SK-N-SH (cell line): ENCODE data around the gene PWWP2B. TPM values are rescaled to one million over a fixed set of nuclear protein-coding genes. Genes with fewer than 3 reads are reported as not detected.

Experiments used
- CTCF ChIA-PET: fragments of 300-600, 350-600 bp; formaldehyde crosslinking; extraction: SDS; loops from one replicate; lab custom pipeline; 2021; lab: Yijun Ruan, JAX
- POLR2A ChIA-PET: fragments of 350-600 bp; sonication (Branson Sonifier 250); formaldehyde crosslinking; extraction: SDS; loops from one replicate; lab custom pipeline; 2020; ENCODE audit warnings: antibody characterized with exemption, inconsistent platforms; lab: Yijun Ruan, JAX
- DNase-seq: peaks from one replicate; pipeline ENCODE4 v3.0.0; 2012
- H2AFZ ChIP-seq: fragments of 200-600 bp; sonication (generic); 2 replicates; pipeline ENCODE4 v1.8.1; 2016; ENCODE audit warnings: antibody characterized with exemption, mild to moderate bottlenecking, low read depth
- H3F3A ChIP-seq: fragments of 200-600 bp; sonication (generic); replicated peaks from 2 replicates; pipeline ENCODE3; 2016; ENCODE audit warnings: antibody characterized with exemption, mild to moderate bottlenecking; ENCODE audit not compliant: insufficient read depth
- H3K27ac ChIP-seq, 2 experiments: fragments of 200-500 bp in 1 of 2; fragments of 200-600 bp in 1 of 2; sonication (Bioruptor generic) in 1 of 2; sonication (generic), shearing (Covaris generic) in 1 of 2; 2 replicates each; pipeline versions ENCODE4 v1.5.1 to v1.6.1; 2014 to 2016; ENCODE audit warnings: low read depth in 2 of 2, inconsistent platforms in 1 of 2, low read length in 1 of 2, mild to moderate bottlenecking in 1 of 2, mixed read lengths in 1 of 2
- H3K27me3 ChIP-seq: fragments of 200-600 bp; sonication (generic), shearing (Covaris generic); 2 replicates; pipeline ENCODE4 v1.6.1; 2016; ENCODE audit warnings: mixed run types; ENCODE audit not compliant: insufficient read depth
- H3K36me3 ChIP-seq, 2 experiments: fragments of 200-500 bp in 1 of 2; fragments of 200-600 bp in 1 of 2; sonication (Bioruptor generic) in 1 of 2; sonication (generic) in 1 of 2; replicated peaks in 1 of 2; 2 replicates each; pipeline versions ENCODE3 to v1.5.1; 2014 to 2016; ENCODE audit warnings: low read length in 1 of 2, mild to moderate bottlenecking in 1 of 2; ENCODE audit not compliant: insufficient read depth in 2 of 2, control insufficient read depth in 1 of 2
- H3K4me1 ChIP-seq, 2 experiments: fragments of 200-500 bp in 1 of 2; fragments of 200-600 bp in 1 of 2; sonication (Bioruptor generic) in 1 of 2; sonication (generic), shearing (Covaris generic) in 1 of 2; 2 replicates each; pipeline versions ENCODE4 v1.5.1 to v1.6.1; 2014 to 2016; ENCODE audit warnings: low read depth in 1 of 2, low read length in 1 of 2, mixed run types in 1 of 2; ENCODE audit not compliant: insufficient read depth in 2 of 2, control insufficient read depth in 1 of 2
- H3K4me2 ChIP-seq: fragments of 200-600 bp; sonication (generic), shearing (Covaris generic); 2 replicates; pipeline ENCODE4 v1.6.1; 2017; ENCODE audit warnings: mixed run types
- H3K4me3 ChIP-seq, 2 experiments: fragments of 200-500 bp in 1 of 2; fragments of 200-600 bp in 1 of 2; sonication (Bioruptor generic) in 1 of 2; sonication (generic), shearing (Covaris generic) in 1 of 2; 2 replicates each; pipeline versions ENCODE4 v1.5.1 to v1.8.1; 2014 to 2016; ENCODE audit warnings: low read depth in 2 of 2, inconsistent platforms in 1 of 2, low read length in 1 of 2, mild to moderate bottlenecking in 1 of 2, mixed read lengths in 1 of 2, moderate library complexity in 1 of 2
- H3K79me2 ChIP-seq: fragments of 200-600 bp; sonication (generic); 2 replicates; pipeline ENCODE4 v1.8.1; 2017; ENCODE audit warnings: mild to moderate bottlenecking; ENCODE audit not compliant: insufficient read depth
- H3K9ac ChIP-seq: fragments of 200-600 bp; sonication (generic); 2 replicates; pipeline ENCODE4 v1.6.1; 2017; ENCODE audit warnings: mixed run types
- H3K9me2 ChIP-seq: fragments of 200-600 bp; sonication (generic); 2 replicates; pipeline ENCODE4 v1.6.1; 2017; ENCODE audit warnings: mixed run types
- H3K9me3 ChIP-seq: fragments of 200-600 bp; sonication (generic); 2 replicates; pipeline ENCODE4 v1.6.1; 2017; ENCODE audit warnings: mixed run types, mild to moderate bottlenecking, moderate library complexity
- H4K20me1 ChIP-seq: fragments of 200-600 bp; sonication (generic); 2 replicates; pipeline ENCODE4 v1.6.1; 2017; ENCODE audit warnings: mild to moderate bottlenecking, mixed run types; ENCODE audit not compliant: insufficient read depth
- FOSL2 ChIP-seq: IDR thresholded peaks from 2 replicates; pipeline ENCODE4 v1.4.0; 2012; ENCODE audit warnings: low read depth, mild to moderate bottlenecking, moderate library complexity, borderline replicate concordance
- GABPA ChIP-seq: IDR thresholded peaks from 2 replicates; pipeline ENCODE4 v1.4.0; 2012; ENCODE audit warnings: low read depth, mild to moderate bottlenecking
- GATA2 ChIP-seq: sonication (generic); formaldehyde crosslinking; IDR thresholded peaks from 2 replicates; pipeline ENCODE4 v1.5.0; 2020; ENCODE audit warnings: mild to moderate bottlenecking, missing genetic modification reagents
- JUND ChIP-seq: IDR thresholded peaks from 2 replicates; pipeline ENCODE4 v1.4.0; 2012
- MEF2A ChIP-seq: IDR thresholded peaks from 2 replicates; pipeline ENCODE4 v1.4.0; 2012; ENCODE audit warnings: low read depth, borderline replicate concordance
- NFIC ChIP-seq: IDR thresholded peaks from 2 replicates; pipeline ENCODE4 v1.4.0; 2012; ENCODE audit warnings: borderline replicate concordance
- NRF1 ChIP-seq: IDR thresholded peaks from 2 replicates; pipeline ENCODE4 v1.6.1; 2012; ENCODE audit warnings: low read depth, mild to moderate bottlenecking, low read length
- POLR2AphosphoS5 ChIP-seq: IDR thresholded peaks from 2 replicates; pipeline ENCODE4 v1.6.1; 2012; ENCODE audit warnings: low read depth, low read length
- RCOR1 ChIP-seq: fragments of 150-350 bp; IDR thresholded peaks from 2 replicates; pipeline ENCODE4 v1.6.1; 2017; ENCODE audit warnings: antibody characterized with exemption, low read length
- SIN3A ChIP-seq: IDR thresholded peaks from 2 replicates; pipeline ENCODE4 v1.6.1; 2012; ENCODE audit warnings: low read depth, mild to moderate bottlenecking, low read length, moderate library complexity, borderline replicate concordance
- TCF12 ChIP-seq: IDR thresholded peaks from 2 replicates; pipeline ENCODE4 v1.4.0; 2012
- WGBS: methylation state at CpG from one replicate; pipeline ENCODE4 v1.1.6; 2017; ENCODE audit warnings: low lambda C conversion rate; 5-methylcytosine and 5-hydroxymethylcytosine counted together
- polyA plus RNA-seq, 3 experiments: library from polyadenylated mRNA; depleted of rRNA; stranded (reverse); fragments of >200 nt; gene quantifications; 2 replicates each; pipeline ENCODE4 v1.2.3, GENCODE V29; 2012
- TF ChIP-seq, protein P1 (sequence below): fragments of 150-350 bp; IDR thresholded peaks from 2 replicates; pipeline ENCODE4 v1.6.1; 2017; ENCODE audit warnings: antibody characterized with exemption, low read length, low read depth, borderline replicate concordance
- TF ChIP-seq, protein P2 (sequence below): fragments of 200-600 bp; sonication (generic); IDR thresholded peaks from 2 replicates; pipeline ENCODE4 v1.6.1; 2017; ENCODE audit warnings: antibody characterized with exemption, mild to moderate bottlenecking, moderate library complexity
- TF ChIP-seq, protein P3 (sequence below): IDR thresholded peaks from 2 replicates; pipeline ENCODE4; 2012
- TF ChIP-seq, protein P4 (sequence below): IDR thresholded peaks from 2 replicates; pipeline ENCODE4 v1.4.0; 2012; ENCODE audit warnings: low read depth
- TF ChIP-seq, protein P5 (sequence below): IDR thresholded peaks from 2 replicates; pipeline ENCODE4 v1.4.0; 2012; ENCODE audit warnings: low read depth, borderline replicate concordance
- TF ChIP-seq, protein P6 (sequence below): fragments of 150-350 bp; IDR thresholded peaks from 2 replicates; pipeline ENCODE4 v1.6.1; 2016; ENCODE audit warnings: mild to moderate bottlenecking, low read depth, low read length

PWWP2B gene
- polyA plus RNA-seq, 1 of the 3 experiments (the other 2 are of a cell fraction) = 2.4 TPM

DNA sequence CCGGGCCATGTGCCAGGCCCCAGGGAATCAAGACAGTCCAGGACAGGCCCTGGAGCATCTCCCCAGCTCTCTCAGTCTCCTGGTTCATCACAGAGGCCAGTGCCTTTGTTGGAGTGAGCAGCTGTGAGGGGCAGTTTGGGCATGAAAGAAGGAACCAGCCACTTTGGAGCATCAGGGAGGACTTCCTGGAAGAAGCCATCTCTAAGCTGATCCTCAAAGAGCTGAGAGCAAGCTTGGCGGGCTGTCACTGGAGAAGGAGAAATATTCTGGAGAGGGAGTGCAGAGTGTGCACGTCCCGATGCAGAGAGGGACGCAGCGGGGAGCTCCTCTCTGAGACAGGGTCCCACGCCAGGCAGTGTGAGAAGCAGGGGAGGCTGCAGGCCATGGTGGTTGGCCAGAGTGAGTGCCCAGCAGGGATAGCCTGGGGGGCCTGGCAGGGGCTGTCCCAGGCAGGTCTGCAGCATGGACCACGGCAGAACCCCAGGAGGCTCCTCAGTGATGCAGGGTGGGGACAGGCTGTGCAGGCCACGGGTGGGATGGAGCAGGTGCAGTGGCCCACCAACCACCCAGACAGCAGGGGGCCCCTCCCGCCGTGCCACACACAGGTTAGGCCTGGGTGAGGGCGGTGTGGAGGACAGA lies 34.7 kb downstream of the PWWP2B start:
- no peaks in the 10 kb centered on the region for H3K9me2 ChIP-seq
- no peak overlapping the region for H3K4me2 ChIP-seq
- H3K27me3 ChIP-seq = no peaks in the 10 kb centered on the region
- CTCF ChIA-PET = interaction anchor here (1.5 kb wide), 1 partner anchor 70 kb away, joined by 4 read pairs; no protein-coding TSS in a partner anchor
- no peaks in the 10 kb centered on the region for H3K36me3 ChIP-seq
- TF ChIP-seq MEF2A (no peak), TCF12 (no peak), NFIC (no peak), FOSL2 (no peak), NRF1 (no peak), RCOR1 (no peak), GATA2 (CRISPR knock-in tag) (no peak), GABPA (no peak), SIN3A (no peak), POLR2AphosphoS5 (no peak), JUND (no peak)
- TF ChIP-seq, protein P1, sequence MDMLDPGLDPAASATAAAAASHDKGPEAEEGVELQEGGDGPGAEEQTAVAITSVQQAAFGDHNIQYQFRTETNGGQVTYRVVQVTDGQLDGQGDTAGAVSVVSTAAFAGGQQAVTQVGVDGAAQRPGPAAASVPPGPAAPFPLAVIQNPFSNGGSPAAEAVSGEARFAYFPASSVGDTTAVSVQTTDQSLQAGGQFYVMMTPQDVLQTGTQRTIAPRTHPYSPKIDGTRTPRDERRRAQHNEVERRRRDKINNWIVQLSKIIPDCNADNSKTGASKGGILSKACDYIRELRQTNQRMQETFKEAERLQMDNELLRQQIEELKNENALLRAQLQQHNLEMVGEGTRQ = no peak
- TF ChIP-seq, protein P2, sequence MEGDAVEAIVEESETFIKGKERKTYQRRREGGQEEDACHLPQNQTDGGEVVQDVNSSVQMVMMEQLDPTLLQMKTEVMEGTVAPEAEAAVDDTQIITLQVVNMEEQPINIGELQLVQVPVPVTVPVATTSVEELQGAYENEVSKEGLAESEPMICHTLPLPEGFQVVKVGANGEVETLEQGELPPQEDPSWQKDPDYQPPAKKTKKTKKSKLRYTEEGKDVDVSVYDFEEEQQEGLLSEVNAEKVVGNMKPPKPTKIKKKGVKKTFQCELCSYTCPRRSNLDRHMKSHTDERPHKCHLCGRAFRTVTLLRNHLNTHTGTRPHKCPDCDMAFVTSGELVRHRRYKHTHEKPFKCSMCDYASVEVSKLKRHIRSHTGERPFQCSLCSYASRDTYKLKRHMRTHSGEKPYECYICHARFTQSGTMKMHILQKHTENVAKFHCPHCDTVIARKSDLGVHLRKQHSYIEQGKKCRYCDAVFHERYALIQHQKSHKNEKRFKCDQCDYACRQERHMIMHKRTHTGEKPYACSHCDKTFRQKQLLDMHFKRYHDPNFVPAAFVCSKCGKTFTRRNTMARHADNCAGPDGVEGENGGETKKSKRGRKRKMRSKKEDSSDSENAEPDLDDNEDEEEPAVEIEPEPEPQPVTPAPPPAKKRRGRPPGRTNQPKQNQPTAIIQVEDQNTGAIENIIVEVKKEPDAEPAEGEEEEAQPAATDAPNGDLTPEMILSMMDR = no peak
- TF ChIP-seq, protein P3, sequence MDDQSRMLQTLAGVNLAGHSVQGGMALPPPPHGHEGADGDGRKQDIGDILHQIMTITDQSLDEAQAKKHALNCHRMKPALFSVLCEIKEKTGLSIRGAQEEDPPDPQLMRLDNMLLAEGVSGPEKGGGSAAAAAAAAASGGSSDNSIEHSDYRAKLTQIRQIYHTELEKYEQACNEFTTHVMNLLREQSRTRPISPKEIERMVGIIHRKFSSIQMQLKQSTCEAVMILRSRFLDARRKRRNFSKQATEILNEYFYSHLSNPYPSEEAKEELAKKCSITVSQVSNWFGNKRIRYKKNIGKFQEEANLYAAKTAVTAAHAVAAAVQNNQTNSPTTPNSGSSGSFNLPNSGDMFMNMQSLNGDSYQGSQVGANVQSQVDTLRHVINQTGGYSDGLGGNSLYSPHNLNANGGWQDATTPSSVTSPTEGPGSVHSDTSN = no peak
- TF ChIP-seq, protein P4, sequence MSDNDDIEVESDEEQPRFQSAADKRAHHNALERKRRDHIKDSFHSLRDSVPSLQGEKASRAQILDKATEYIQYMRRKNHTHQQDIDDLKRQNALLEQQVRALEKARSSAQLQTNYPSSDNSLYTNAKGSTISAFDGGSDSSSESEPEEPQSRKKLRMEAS = no peak
- TF ChIP-seq, protein P5, sequence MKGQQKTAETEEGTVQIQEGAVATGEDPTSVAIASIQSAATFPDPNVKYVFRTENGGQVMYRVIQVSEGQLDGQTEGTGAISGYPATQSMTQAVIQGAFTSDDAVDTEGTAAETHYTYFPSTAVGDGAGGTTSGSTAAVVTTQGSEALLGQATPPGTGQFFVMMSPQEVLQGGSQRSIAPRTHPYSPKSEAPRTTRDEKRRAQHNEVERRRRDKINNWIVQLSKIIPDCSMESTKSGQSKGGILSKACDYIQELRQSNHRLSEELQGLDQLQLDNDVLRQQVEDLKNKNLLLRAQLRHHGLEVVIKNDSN = no peak
- TF ChIP-seq, protein P6, sequence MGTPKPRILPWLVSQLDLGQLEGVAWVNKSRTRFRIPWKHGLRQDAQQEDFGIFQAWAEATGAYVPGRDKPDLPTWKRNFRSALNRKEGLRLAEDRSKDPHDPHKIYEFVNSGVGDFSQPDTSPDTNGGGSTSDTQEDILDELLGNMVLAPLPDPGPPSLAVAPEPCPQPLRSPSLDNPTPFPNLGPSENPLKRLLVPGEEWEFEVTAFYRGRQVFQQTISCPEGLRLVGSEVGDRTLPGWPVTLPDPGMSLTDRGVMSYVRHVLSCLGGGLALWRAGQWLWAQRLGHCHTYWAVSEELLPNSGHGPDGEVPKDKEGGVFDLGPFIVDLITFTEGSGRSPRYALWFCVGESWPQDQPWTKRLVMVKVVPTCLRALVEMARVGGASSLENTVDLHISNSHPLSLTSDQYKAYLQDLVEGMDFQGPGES = no peak
- H3K9me3 ChIP-seq = no peaks in the 10 kb centered on the region
- no peaks in the 10 kb centered on the region for H4K20me1 ChIP-seq
- DNase-seq = no peak
- WGBS = 87% methylated on average over 9 of the region's 12 CpGs
- H3F3A ChIP-seq = no peaks in the 10 kb centered on the region
- no peak overlapping the region for H3K4me3 ChIP-seq
- POLR2A ChIA-PET = interaction anchor here (0.6 kb wide), 1 partner anchor 162 kb away, joined by 3 read pairs; no protein-coding TSS in a partner anchor
- H3K4me1 ChIP-seq = peaks cover 0 to 12% of the 10 kb centered on the region in 2 experiments; a peak in 1 of 4 replicates
- H3K79me2 ChIP-seq = no peaks in the 10 kb centered on the region
- no peak overlapping the region for H3K27ac ChIP-seq
- no peak overlapping the region for H2AFZ ChIP-seq
- no peak overlapping the region for H3K9ac ChIP-seq
